HEK293 (cell line): ENCODE data around the gene MED25.

ENCODE experiments used
- CTCF ChIA-PET: fragments of 350-600 bp; formaldehyde crosslinking; extraction: SDS; loops from one replicate; lab custom pipeline; 2021; ENCODE audit warnings: antibody characterized with exemption; lab: Yijun Ruan, JAX
- POLR2A ChIA-PET: fragments of 300-600 bp; formaldehyde crosslinking; extraction: SDS; loops from one replicate; lab custom pipeline; 2020; ENCODE audit warnings: antibody characterized with exemption, inconsistent platforms; lab: Yijun Ruan, JAX
- H3K27ac ChIP-seq: fragments of 200-500 bp; sonication (Bioruptor generic); 2 replicates; pipeline ENCODE4 v1.5.1; 2014; ENCODE audit warnings: low read depth, low read length, control low read depth, inconsistent platforms; ENCODE audit errors: extremely low read depth
- H3K36me3 ChIP-seq, 2 experiments: fragments of 200-500 bp in 1 of 2; sonication (Bioruptor generic) in 1 of 2; 1 replicate in 1 of 2; 2 replicates in 1 of 2; pipeline ENCODE4 v1.5.1; 2014 to 2017; ENCODE audit warnings: inconsistent platforms in 2 of 2, low read length in 2 of 2; ENCODE audit not compliant: control insufficient read depth in 2 of 2, insufficient read depth in 1 of 2
- H3K4me1 ChIP-seq: fragments of 200-500 bp; sonication (Bioruptor generic); 2 replicates; pipeline ENCODE4 v1.5.1; 2014; ENCODE audit warnings: mild to moderate bottlenecking, low read length, inconsistent platforms; ENCODE audit not compliant: control insufficient read depth, insufficient read depth
- H3K4me3 ChIP-seq: 2 replicates; pipeline ENCODE4 v1.5.1; 2011; ENCODE audit warnings: low read depth, mild to moderate bottlenecking, control low read depth, low read length, moderate library complexity
- H3K9me3 ChIP-seq: fragments of 200-500 bp; sonication (Bioruptor generic); 2 replicates; pipeline ENCODE4 v1.5.1; 2014; ENCODE audit warnings: low read depth, low read length, inconsistent platforms; ENCODE audit not compliant: control insufficient read depth, insufficient read depth
- EGR2 ChIP-seq: fragments of 450-650 bp; formaldehyde crosslinking; IDR thresholded peaks from 2 replicates; pipeline ENCODE4 v1.5.1; 2016; ENCODE audit warnings: low read depth, missing biosample characterization, missing genetic modification characterization
- HIC1 ChIP-seq: fragments of 450-650 bp; formaldehyde crosslinking; IDR thresholded peaks from 2 replicates; pipeline ENCODE4 v1.5.1; 2016; ENCODE audit warnings: missing biosample characterization, missing genetic modification characterization
- HOXD13 ChIP-seq: sonication (generic); formaldehyde crosslinking; IDR thresholded peaks from 2 replicates; pipeline ENCODE4 v1.8.0; 2022; ENCODE audit warnings: missing genetic modification reagents, borderline replicate concordance
- IKZF3 ChIP-seq: fragments of 450-650 bp; IDR thresholded peaks from 2 replicates; pipeline ENCODE4 v1.5.0; 2018; ENCODE audit warnings: missing biosample characterization, mild to moderate bottlenecking, missing genetic modification characterization, moderate library complexity
- KLF1 ChIP-seq: fragments of 450-650 bp; formaldehyde crosslinking; IDR thresholded peaks from 2 replicates; pipeline ENCODE4 v1.5.1; 2016; ENCODE audit warnings: missing biosample characterization, missing genetic modification characterization
- MZF1 ChIP-seq: fragments of 450-650 bp; formaldehyde crosslinking; IDR thresholded peaks from 2 replicates; pipeline ENCODE4 v1.5.1; 2017; ENCODE audit warnings: missing biosample characterization, missing genetic modification characterization, borderline replicate concordance
- OSR2 ChIP-seq: fragments of 450-650 bp; formaldehyde crosslinking; IDR thresholded peaks from 2 replicates; pipeline ENCODE4 v1.5.1; 2016; ENCODE audit warnings: missing biosample characterization, missing genetic modification characterization
- PRDM4 ChIP-seq: fragments of 450-650 bp; formaldehyde crosslinking; IDR thresholded peaks from 2 replicates; pipeline ENCODE4 v1.5.1; 2017; ENCODE audit warnings: missing biosample characterization, missing genetic modification characterization
- ZNF174 ChIP-seq: fragments of 450-650 bp; formaldehyde crosslinking; IDR thresholded peaks from 2 replicates; pipeline ENCODE4 v1.5.0; 2017; ENCODE audit warnings: missing biosample characterization, mild to moderate bottlenecking, missing genetic modification characterization
- ZNF292 ChIP-seq: fragments of 450-650 bp; formaldehyde crosslinking; IDR thresholded peaks from 2 replicates; pipeline ENCODE4 v1.5.1; 2016; ENCODE audit warnings: low read depth, missing biosample characterization, missing genetic modification characterization, borderline replicate concordance
- ZNF335 ChIP-seq: fragments of 450-650 bp; formaldehyde crosslinking; conservative IDR thresholded peaks from 2 replicates; pipeline ENCODE4 v1.5.1; 2016; ENCODE audit warnings: missing biosample characterization, missing genetic modification characterization
- ZNF366 ChIP-seq: fragments of 450-650 bp; formaldehyde crosslinking; conservative IDR thresholded peaks from 2 replicates; pipeline ENCODE4 v1.5.1; 2016; ENCODE audit warnings: missing biosample characterization, missing genetic modification characterization
- ZNF433 ChIP-seq: fragments of 450-650 bp; formaldehyde crosslinking; IDR thresholded peaks from 2 replicates; pipeline ENCODE4 v1.5.1; 2016; ENCODE audit warnings: missing biosample characterization, missing genetic modification characterization, low read depth
- ZNF518A ChIP-seq: fragments of 450-650 bp; formaldehyde crosslinking; conservative IDR thresholded peaks from 2 replicates; pipeline ENCODE4 v1.5.1; 2016; ENCODE audit warnings: low read depth, missing biosample characterization, missing genetic modification characterization
- ZNF558 ChIP-seq: fragments of 450-650 bp; formaldehyde crosslinking; IDR thresholded peaks from 2 replicates; pipeline ENCODE4 v1.5.1; 2016; ENCODE audit warnings: missing biosample characterization, missing genetic modification characterization
- ZNF623 ChIP-seq: fragments of 450-650 bp; formaldehyde crosslinking; IDR thresholded peaks from 2 replicates; pipeline ENCODE4 v1.5.1; 2016; ENCODE audit warnings: missing biosample characterization, missing genetic modification characterization
- ZNF701 ChIP-seq: fragments of 450-650 bp; formaldehyde crosslinking; IDR thresholded peaks from 2 replicates; pipeline ENCODE4 v1.5.1; 2016; ENCODE audit warnings: missing biosample characterization, missing genetic modification characterization

MED25 gene

GRCh38 chr19:49770529-49770928 lies 47.6 kb upstream of the MED25 start (continued):
- TF ChIP-seq HIC1 (tag by site-specific recombination) = no peak

- Histone ChIP-seq H3K9me3 (no peaks in the 10 kb centered on the region), H3K4me3 (no peak overlapping the region), H3K4me1 (peaks cover 12% of the 10 kb centered on the region), H3K36me3 (peaks cover 5 to 11% of the 10 kb centered on the region in 2 experiments; a peak in 2 of 3 replicates), H3K27ac (0 out of 2 replicates have a peak overlapping the region, but pooled peaks have one; percentile 24)
- CTCF ChIA-PET = interaction anchor here (1.1 to 1.5 kb wide), 2 partner anchors 9 to 91 kb away, joined by 3 to 5 read pairs; no protein-coding TSS in a partner anchor
- TF ChIP-seq ZNF701 = no peak
- POLR2A ChIA-PET = interaction anchor here (1.0 kb wide), 1 partner anchor 42 kb away, joined by 6 read pairs; the partner anchor contains the start of gene FUZ
Measured at GRCh38 chr19:49771674-49772139, 46.4 kb upstream of the MED25 start.

GRCh38 chr19:49772850-49773432 lies 45.1 kb upstream of the MED25 start:
- Histone ChIP-seq H3K27ac (no peak overlapping the region), H3K9me3 (no peaks in the 10 kb centered on the region), H3K4me1 (peaks cover 6% of the 10 kb centered on the region), H3K36me3 (peaks cover 9 to 11% of the 10 kb centered on the region in 2 experiments; a peak in 2 of 3 replicates), H3K4me3 (no peak overlapping the region)
- TF ChIP-seq ZNF366 (tag by site-specific recombination) = 0 out of 2 replicates have a peak, but pooled peaks have one; percentile 25
- TF ChIP-seq KLF1 (tag by site-specific recombination) = peak; percentile 52
- TF ChIP-seq IKZF3 (tag by site-specific recombination) = no peak
- no peak for TF ChIP-seq ZNF335 (tag by site-specific recombination)
- TF ChIP-seq ZNF174 (tag by site-specific recombination) = no peak
- peak; percentile 47; the same call in 1 of the 2 replicates for TF ChIP-seq EGR2 (tag by site-specific recombination)
- no peak for TF ChIP-seq PRDM4 (tag by site-specific recombination)
- TF ChIP-seq HOXD13 (CRISPR knock-in tag) = no peak
- ChIA-PET CTCF (interaction anchor here (0.6 kb wide), 1 partner anchor 787 kb away, joined by 4 read pairs; no protein-coding TSS in a partner anchor), POLR2A (no interaction called here)

- no peaks in the 10 kb centered on the region for H3K9me3 ChIP-seq
- H3K4me1 ChIP-seq = no peaks in the 10 kb centered on the region
- H3K36me3 ChIP-seq = peaks cover 9 to 11% of the 10 kb centered on the region in 2 experiments; a peak in 2 of 3 replicates
- H3K27ac ChIP-seq = no peak overlapping the region
- POLR2A ChIA-PET = no interaction called here
- H3K4me3 ChIP-seq = no peak overlapping the region
- CTCF ChIA-PET = interaction anchor here (0.6 kb wide), 1 partner anchor 788 kb away, joined by 4 read pairs; no protein-coding TSS in a partner anchor
- no peak for TF ChIP-seq ZNF518A
- no peak for TF ChIP-seq OSR2 (tag by site-specific recombination)
- no peak for TF ChIP-seq ZNF558 (tag by site-specific recombination)
- TF ChIP-seq ZNF292 (tag by site-specific recombination) = no peak
- TF ChIP-seq ZNF623 (tag by site-specific recombination) = peak; percentile 99
- no peak for TF ChIP-seq MZF1 (tag by site-specific recombination)
- no peak for TF ChIP-seq ZNF433 (tag by site-specific recombination)
Measured at GRCh38 chr19:49773663-49774350, 44.3 kb upstream of the MED25 start.
